GM20000 (cell line): ENCODE data around the gene TMEM150C.

Source experiments
- DNase-seq: peaks from one replicate; pipeline ENCODE4 v3.0.0; 2012; ENCODE audit warnings: low spot score
- TF ChIP-seq, protein P1 (sequence below): IDR thresholded peaks from 2 replicates; pipeline ENCODE4 v1.5.1; 2012; ENCODE audit warnings: mild to moderate bottlenecking, control low read depth; ENCODE audit errors: extremely low read depth, missing control alignments

Gene TMEM150C

DNA sequence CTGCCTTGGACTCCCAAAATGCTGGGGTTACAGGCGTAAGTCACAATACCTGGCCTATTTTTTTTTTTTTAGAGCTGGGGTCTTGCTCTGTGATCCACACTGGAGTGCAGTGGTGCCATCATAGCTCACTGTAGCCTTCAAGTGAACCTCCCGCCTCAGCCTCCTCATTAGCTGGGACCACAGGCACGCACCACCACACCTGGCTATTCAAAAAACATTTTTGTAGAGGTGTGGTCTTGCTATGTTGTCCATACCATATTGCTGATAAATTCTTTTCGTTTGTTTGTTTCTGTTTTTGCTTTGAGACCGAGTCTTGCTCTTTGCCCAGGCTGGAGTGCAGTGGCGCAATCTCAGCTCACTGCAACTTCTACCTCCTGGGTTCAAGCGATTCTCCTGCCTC lies 109.8 kb downstream of the TMEM150C start:
- TF ChIP-seq, protein P1, sequence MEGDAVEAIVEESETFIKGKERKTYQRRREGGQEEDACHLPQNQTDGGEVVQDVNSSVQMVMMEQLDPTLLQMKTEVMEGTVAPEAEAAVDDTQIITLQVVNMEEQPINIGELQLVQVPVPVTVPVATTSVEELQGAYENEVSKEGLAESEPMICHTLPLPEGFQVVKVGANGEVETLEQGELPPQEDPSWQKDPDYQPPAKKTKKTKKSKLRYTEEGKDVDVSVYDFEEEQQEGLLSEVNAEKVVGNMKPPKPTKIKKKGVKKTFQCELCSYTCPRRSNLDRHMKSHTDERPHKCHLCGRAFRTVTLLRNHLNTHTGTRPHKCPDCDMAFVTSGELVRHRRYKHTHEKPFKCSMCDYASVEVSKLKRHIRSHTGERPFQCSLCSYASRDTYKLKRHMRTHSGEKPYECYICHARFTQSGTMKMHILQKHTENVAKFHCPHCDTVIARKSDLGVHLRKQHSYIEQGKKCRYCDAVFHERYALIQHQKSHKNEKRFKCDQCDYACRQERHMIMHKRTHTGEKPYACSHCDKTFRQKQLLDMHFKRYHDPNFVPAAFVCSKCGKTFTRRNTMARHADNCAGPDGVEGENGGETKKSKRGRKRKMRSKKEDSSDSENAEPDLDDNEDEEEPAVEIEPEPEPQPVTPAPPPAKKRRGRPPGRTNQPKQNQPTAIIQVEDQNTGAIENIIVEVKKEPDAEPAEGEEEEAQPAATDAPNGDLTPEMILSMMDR = no peak
- DNase-seq = no peak

DNA sequence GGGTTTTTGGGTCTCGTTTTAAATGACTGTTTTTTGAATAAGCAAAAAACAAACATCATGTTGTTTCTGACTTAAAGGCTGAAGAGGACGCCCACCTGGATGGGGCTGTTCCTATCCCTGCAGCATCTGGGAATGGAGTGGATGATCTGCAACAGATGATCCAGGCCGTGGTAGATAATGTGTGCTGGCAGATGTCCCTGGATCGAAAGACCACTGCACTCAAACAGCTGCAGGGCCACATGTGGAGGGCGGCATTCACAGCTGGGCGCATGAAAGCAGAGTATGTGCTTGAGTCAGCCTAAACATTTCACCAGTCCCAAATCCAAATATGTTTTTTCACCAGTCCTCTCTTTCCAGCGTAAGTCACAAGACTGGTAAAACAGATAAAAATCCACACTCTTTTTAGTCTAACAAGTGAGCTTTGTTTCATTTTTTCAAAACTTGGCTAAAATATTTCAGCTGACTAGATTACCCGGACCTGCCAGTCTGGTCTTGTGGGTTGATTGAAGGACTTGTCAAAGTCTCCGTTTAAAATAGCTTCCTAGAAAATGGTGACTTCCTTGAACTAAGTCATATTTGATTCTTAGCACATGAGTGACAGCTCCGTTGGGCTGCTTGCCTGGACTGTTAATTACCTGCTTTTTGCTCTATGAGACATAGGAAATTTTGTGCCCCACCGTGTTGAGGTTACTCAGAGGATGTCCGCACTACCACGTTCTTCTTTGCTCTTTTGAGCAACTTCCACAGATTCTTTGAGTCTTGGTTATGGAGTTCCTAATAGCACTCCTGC lies 110.6 kb downstream of the TMEM150C start:
- no peak for DNase-seq
- TF ChIP-seq, protein P1 = no peak

GRCh38 chr4:82447886-82448285 lies 113.9 kb downstream of the TMEM150C start:
- TF ChIP-seq, protein P1 = no peak
- DNase-seq = no peak

- TF ChIP-seq, protein P1 = no peak
- DNase-seq = no peak
Observed at GRCh38 chr4:82439088-82439487, 122.7 kb downstream of the TMEM150C start.

- TF ChIP-seq, protein P1 = no peak
- DNase-seq = no peak
Observed at GRCh38 chr4:82437285-82438005, 124.3 kb downstream of the TMEM150C start.

- no peak for DNase-seq
- TF ChIP-seq, protein P1 = no peak
Observed at GRCh38 chr4:82436780-82437179, 125.0 kb downstream of the TMEM150C start.

- TF ChIP-seq, protein P1 = no peak
- no peak for DNase-seq
Observed at GRCh38 chr4:82436130-82436529, 125.7 kb downstream of the TMEM150C start.
